Activated CD8-positive, alpha-beta memory T cell treated with anti-CD3 and anti-CD28 coated beads, Interleukin-2, amount 50 U/mL, for 4 hours (primary cell): ENCODE results near the gene TRPC6.
"Not testable (repeated sequence)": the region's sequence is repeated elsewhere in the genome, so short reads cannot be mapped to it uniquely, and the experiment has no call there.

Source experiments
- DNase-seq: peaks from one replicate; pipeline ENCODE4 v3.0.0-alpha.2; 2020

The TRPC6 gene

GRCh38 chr11:101516546-101516945 is 67.3 kb downstream of the TRPC6 start:
- no peak for DNase-seq

GRCh38 chr11:101511065-101511464 is 72.7 kb downstream of the TRPC6 start:
- no peak for DNase-seq

GRCh38 chr11:101510591-101510990 is 73.2 kb downstream of the TRPC6 start:
- no peak for DNase-seq

- no peak for DNase-seq
Observed at GRCh38 chr11:101509922-101510321, 73.9 kb downstream of the TRPC6 start.

- DNase-seq: no peak
Observed at GRCh38 chr11:101508370-101508769, 75.4 kb downstream of the TRPC6 start.

GRCh38 chr11:101498891-101499290 is 84.9 kb downstream of the TRPC6 start:
- no peak for DNase-seq

GRCh38 chr11:101497291-101497690 is 86.5 kb downstream of the TRPC6 start:
- no peak for DNase-seq

- no peak for DNase-seq
Observed at GRCh38 chr11:101487775-101488174, 96.0 kb downstream of the TRPC6 start.

GRCh38 chr11:101482556-101483124 is 101.2 kb downstream of the TRPC6 start:
- no peak for DNase-seq

- DNase-seq: no peak
Observed at GRCh38 chr11:101478587-101479369, 105.0 kb downstream of the TRPC6 start.

- no peak for DNase-seq
Observed at GRCh38 chr11:101477926-101478325, 105.9 kb downstream of the TRPC6 start.

GRCh38 chr11:101476191-101476590 is 107.6 kb downstream of the TRPC6 start:
- DNase-seq: no peak

GRCh38 chr11:101475699-101476098 is 108.1 kb downstream of the TRPC6 start:
- no peak for DNase-seq

GRCh38 chr11:101474666-101475065 is 109.1 kb downstream of the TRPC6 start:
- DNase-seq: no peak

GRCh38 chr11:101470881-101471520 is 112.8 kb downstream of the TRPC6 start:
- no peak for DNase-seq

- DNase-seq: no peak
Observed at GRCh38 chr11:101470419-101470818, 113.4 kb downstream of the TRPC6 start.

GRCh38 chr11:101466352-101466751 is 117.5 kb downstream of the TRPC6 start:
- DNase-seq: no peak

GRCh38 chr11:101464388-101464787 is 119.4 kb downstream of the TRPC6 start:
- DNase-seq: not testable (repeated sequence)

- no peak for DNase-seq
Observed at GRCh38 chr11:101459020-101459419, 124.8 kb downstream of the TRPC6 start.

GRCh38 chr11:101458161-101458560 is 125.6 kb downstream of the TRPC6 start:
- DNase-seq: no peak

- DNase-seq: no peak
Observed at GRCh38 chr11:101456812-101457211, 127.0 kb downstream of the TRPC6 start.

- DNase-seq: no peak
Observed at GRCh38 chr11:101453682-101454081, 130.1 kb downstream of the TRPC6 start.

GRCh38 chr11:101448881-101449442 is 134.8 kb downstream of the TRPC6 start:
- no peak for DNase-seq

- no peak for DNase-seq
Observed at GRCh38 chr11:101446726-101447125, 137.1 kb downstream of the TRPC6 start.
